Sigmoid colon (tissue), 7 donors: ENCODE data around the gene MCC. TPM values are rescaled to one million over a fixed set of nuclear protein-coding genes. Genes with fewer than 3 reads are reported as not detected.
A peak's percentile ranks its signal among the peaks of the same experiment; 100 is the strongest.

ENCODE experiments used
- DNase-seq: peaks from one replicate; pipeline ENCODE4 v3.0.0-alpha.2; 2019
- H3K27ac ChIP-seq, 4 donors: fragments of 200-600 bp; sonication (generic); one replicate each; pipeline ENCODE4 v1.5.1; 2016 to 2019; ENCODE audit warnings: mild to moderate bottlenecking in 1 of 4
- H3K27me3 ChIP-seq, 3 donors: fragments of 200-600 bp; sonication (generic); one replicate each; pipeline ENCODE4 v1.5.1; 2019; ENCODE audit warnings: mild to moderate bottlenecking in 1 of 3
- H3K36me3 ChIP-seq, 4 donors: fragments of 200-600 bp; sonication (generic); one replicate each; pipeline ENCODE4 v1.5.1; 2016 to 2019
- H3K4me1 ChIP-seq, 4 donors: fragments of 200-600 bp; sonication (generic); one replicate each; pipeline ENCODE4 v1.5.1; 2017 to 2019
- H3K4me3 ChIP-seq, 4 donors: fragments of 200-600 bp; sonication (generic); one replicate each; pipeline ENCODE4 v1.5.1; 2017 to 2019; ENCODE audit warnings: mild to moderate bottlenecking in 2 of 4, moderate library complexity in 1 of 4
- H3K9me3 ChIP-seq, 4 donors: fragments of 200-600 bp in 3 of 4; sonication (generic) in 3 of 4; one replicate each; pipeline versions ENCODE4 v1.5.1 to v1.6.1; 2013 to 2019
- EP300 ChIP-seq, 4 donors: sonication (generic); formaldehyde crosslinking; IDR thresholded peaks; one replicate each; pipeline ENCODE4 v1.6.1; 2017; ENCODE audit warnings: antibody characterized with exemption in 4 of 4
- POLR2A ChIP-seq, 2 donors: fragments of 450-650 bp; IDR thresholded peaks; one replicate each; pipeline ENCODE4 v1.6.1; 2016; ENCODE audit warnings: antibody characterized with exemption in 2 of 2, mild to moderate bottlenecking in 2 of 2, moderate library complexity in 2 of 2
- POLR2AphosphoS5 ChIP-seq, 4 donors: sonication (generic); formaldehyde crosslinking; IDR thresholded peaks; one replicate each; pipeline ENCODE4 v1.6.1; 2017; ENCODE audit warnings: antibody characterized with exemption in 4 of 4
- WGBS, 2 donors: extraction: QIAGEN DNeasy Blood & Tissue Kit; methylation state at CpG; one replicate each; pipeline ENCODE4 v1.1.7; 2013; 5-methylcytosine and 5-hydroxymethylcytosine counted together
- intact Hi-C: fragments of 100-400 bp; cut with DNase I; formaldehyde crosslinking; loops from one replicate; pipeline ENCODE4 v1.15.1; 2023
- polyA plus RNA-seq, 3 donors: library from polyadenylated mRNA; stranded (reverse); fragments of 200-250 nt; gene quantifications; one replicate each; pipeline ENCODE4 v1.2.3, GENCODE V29; 2013
- total RNA-seq, 4 donors: library from RNA; depleted of rRNA; stranded (reverse); fragments of >200 nt; gene quantifications; one replicate each; pipeline ENCODE4 v1.1.0, GENCODE V29; 2016
- TF ChIP-seq, protein P1 (sequence below), 4 experiments: fragments of 450-650 bp in 3 of 4; fragments of 200-600 bp in 1 of 4; IDR thresholded peaks; one replicate each; pipeline ENCODE4 v1.5.1; 2016 to 2019; ENCODE audit warnings: antibody characterized with exemption in 4 of 4, mild to moderate bottlenecking in 3 of 4, moderate library complexity in 2 of 4
- donor health status: healthy with polysubstance abuse.
- donor health status: Bipolar disorder and iron deficiency.
- donor health status: healthy.

The MCC gene
- total and polyA plus RNA-seq, 7 donors, result 0.69 to 14.0 (median 9.1) TPM

DNA sequence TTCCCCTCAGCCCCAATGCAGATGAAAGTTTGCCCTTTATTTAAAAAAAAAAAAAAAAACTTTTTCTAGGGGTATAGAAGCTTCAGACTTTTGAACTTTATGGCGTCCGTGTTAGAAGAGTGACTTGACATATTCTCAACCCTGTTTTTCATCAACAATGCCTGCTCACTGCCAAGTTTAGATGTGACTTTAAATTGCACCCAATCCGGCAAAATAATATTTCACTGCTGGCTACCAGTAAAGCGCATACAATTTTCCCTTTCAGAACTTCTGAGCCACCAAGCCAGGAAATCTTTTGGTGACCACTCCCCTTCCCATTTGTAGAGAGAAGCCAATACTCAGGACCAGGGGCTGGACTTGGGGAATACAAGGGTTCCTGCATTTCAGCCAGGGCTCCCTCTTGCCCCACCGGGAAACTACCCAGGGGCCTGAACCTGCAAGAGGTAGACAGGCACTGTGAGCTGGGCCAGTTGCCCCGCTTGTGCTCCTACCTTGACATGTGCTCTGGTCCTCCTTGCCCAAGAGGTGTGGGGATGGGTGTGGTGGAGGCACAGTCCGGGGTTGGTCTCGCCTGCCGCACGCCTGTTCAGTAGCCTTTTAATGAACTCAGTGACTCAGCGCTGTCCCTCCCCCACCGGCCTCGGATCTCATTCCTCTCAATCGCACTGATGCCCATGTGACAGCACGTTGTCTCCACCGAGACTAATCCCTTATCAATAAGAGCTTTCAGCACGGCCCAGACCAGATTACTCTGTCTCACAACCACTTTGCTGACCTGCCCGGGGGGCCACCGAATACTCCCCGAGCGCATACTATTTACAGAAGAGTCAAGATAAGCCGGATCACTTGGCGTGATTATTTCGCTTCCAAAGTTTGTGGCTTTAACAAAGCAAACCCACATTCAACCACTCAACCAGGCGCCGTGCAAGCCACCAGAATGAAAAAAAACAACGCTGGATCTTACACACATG, 285.2 kb downstream of the MCC start:
- Histone ChIP-seq H3K4me3 (no peak overlapping the region), H3K27me3 (no peaks in the 10 kb centered on the region), H3K4me1 (no peaks in the 10 kb centered on the region), H3K36me3 (no peaks in the 10 kb centered on the region), H3K27ac (peak overlapping the region in 2 of 4 donors; percentile 4 to 7), H3K9me3 (no peaks in the 10 kb centered on the region)
- TF ChIP-seq EP300 (IDR thresholded peaks at IDR 0.05) (no peak), POLR2AphosphoS5 (IDR thresholded peaks at IDR 0.05) (no peak), POLR2A (IDR thresholded peaks at IDR 0.05) (no peak)
- TF ChIP-seq, protein P1, sequence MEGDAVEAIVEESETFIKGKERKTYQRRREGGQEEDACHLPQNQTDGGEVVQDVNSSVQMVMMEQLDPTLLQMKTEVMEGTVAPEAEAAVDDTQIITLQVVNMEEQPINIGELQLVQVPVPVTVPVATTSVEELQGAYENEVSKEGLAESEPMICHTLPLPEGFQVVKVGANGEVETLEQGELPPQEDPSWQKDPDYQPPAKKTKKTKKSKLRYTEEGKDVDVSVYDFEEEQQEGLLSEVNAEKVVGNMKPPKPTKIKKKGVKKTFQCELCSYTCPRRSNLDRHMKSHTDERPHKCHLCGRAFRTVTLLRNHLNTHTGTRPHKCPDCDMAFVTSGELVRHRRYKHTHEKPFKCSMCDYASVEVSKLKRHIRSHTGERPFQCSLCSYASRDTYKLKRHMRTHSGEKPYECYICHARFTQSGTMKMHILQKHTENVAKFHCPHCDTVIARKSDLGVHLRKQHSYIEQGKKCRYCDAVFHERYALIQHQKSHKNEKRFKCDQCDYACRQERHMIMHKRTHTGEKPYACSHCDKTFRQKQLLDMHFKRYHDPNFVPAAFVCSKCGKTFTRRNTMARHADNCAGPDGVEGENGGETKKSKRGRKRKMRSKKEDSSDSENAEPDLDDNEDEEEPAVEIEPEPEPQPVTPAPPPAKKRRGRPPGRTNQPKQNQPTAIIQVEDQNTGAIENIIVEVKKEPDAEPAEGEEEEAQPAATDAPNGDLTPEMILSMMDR (IDR thresholded peaks at IDR 0.05), result no peak
- DNase-seq, result peak; percentile 66
- 65 to 76% methylated on average over 27 of the region's 27 CpGs for WGBS, 2 donors
- intact Hi-C loops, result no loop called here

DNA sequence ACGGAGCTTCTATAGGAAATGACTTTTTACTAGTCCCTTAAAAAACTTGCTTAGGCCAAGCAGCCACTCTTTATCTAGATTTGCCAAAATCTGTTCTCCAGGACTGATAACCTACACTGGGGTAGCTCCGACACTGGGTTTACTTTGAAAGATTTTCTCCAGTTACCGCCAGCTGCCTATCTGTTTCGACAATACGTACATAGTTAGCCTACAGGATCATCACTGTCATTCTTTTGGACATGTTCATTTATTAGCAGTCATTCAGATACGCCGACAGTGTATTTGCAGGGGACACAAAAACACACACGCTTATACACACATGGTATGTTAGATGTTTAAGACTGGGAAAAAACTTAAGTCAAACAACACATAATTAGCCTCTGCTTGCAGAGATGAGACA, 286.0 kb downstream of the MCC start:
- Histone ChIP-seq H3K4me3 (no peak overlapping the region), H3K9me3 (no peaks in the 10 kb centered on the region), H3K4me1 (no peaks in the 10 kb centered on the region), H3K27me3 (no peaks in the 10 kb centered on the region), H3K36me3 (no peaks in the 10 kb centered on the region), H3K27ac (no peak overlapping the region)
- intact Hi-C loops, result no loop called here
- TF ChIP-seq, protein P1 (IDR thresholded peaks at IDR 0.05), result no peak
- TF ChIP-seq EP300 (IDR thresholded peaks at IDR 0.05) (no peak), POLR2A (IDR thresholded peaks at IDR 0.05) (no peak), POLR2AphosphoS5 (IDR thresholded peaks at IDR 0.05) (no peak)
- 94% methylated on average over 8 of the region's 8 CpGs for WGBS, 2 donors
- DNase-seq, result no peak

DNA sequence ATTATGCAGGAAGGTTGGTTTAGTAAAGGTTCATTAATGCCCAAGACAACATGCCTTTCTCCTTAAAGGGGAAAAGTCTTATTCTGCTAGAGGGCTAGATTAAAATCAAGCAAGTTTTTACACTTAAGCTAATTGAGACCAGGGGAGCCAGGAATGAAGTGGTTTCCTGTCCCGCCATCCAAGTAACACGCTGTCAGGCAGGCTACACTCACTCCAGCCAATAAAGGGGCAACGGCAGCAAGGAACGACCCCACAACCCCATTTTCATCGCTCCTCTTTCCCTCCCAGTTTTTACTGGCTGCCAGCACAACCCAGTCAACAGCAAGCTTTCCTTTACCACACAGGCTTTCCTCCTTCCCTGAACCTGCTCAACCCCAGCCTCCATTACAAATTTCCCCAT, 286.5 kb downstream of the MCC start:
- H3K9me3 ChIP-seq, result no peaks in the 10 kb centered on the region
- DNase-seq, result no peak
- no peak overlapping the region for H3K4me3 ChIP-seq
- no peaks in the 10 kb centered on the region for H3K27me3 ChIP-seq
- no peak overlapping the region for H3K27ac ChIP-seq
- no peaks in the 10 kb centered on the region for H3K4me1 ChIP-seq
- H3K36me3 ChIP-seq, result no peaks in the 10 kb centered on the region
- WGBS, 2 donors, result 73 to 81% methylated on average over 5 of the region's 5 CpGs
- TF ChIP-seq EP300 (IDR thresholded peaks at IDR 0.05) (no peak), POLR2AphosphoS5 (IDR thresholded peaks at IDR 0.05) (no peak), POLR2A (IDR thresholded peaks at IDR 0.05) (no peak)
- TF ChIP-seq, protein P1 (IDR thresholded peaks at IDR 0.05), result no peak
- intact Hi-C loops, result no loop called here

DNA sequence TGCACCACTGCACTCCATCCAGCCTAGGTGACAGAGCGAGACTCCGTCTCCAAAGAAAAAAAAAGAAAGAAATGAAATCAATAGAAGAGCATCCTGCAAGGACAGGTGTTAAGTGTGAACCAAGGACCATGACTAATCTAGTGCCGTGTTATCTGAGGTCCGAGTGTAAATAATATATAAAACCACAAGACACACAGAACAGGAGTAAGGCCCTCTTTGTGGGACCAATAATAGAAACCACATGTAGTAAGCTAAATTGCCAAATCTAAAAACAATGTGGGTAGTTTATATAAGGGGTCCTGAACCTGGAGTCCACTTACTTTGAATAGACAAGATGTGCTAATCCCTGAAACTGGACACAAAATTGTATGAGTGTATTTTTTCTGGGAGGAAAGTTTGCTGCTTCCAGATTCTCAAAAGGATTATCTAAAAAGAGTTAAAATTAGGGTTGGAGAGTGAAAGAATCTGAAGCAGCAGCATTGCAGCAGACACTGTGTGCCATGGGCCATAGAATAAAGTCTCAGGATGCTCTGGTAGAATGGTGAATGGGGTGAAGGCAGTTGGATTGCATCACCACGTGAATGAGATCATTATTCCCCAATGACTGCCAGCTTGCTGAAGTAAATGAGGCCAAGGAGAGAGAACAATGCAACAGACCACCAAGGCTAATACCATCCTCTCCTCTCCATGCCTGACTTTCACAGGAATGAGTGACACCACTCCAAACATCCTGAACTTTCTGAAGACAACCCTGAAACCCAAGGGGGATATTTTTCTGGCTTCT, 288.9 kb downstream of the MCC start:
- WGBS, 2 donors, result 63 to 77% methylated on average over 5 of the region's 5 CpGs
- Histone ChIP-seq H3K36me3 (no peaks in the 10 kb centered on the region), H3K4me3 (no peak overlapping the region), H3K4me1 (no peaks in the 10 kb centered on the region), H3K27me3 (no peaks in the 10 kb centered on the region), H3K9me3 (no peaks in the 10 kb centered on the region), H3K27ac (no peak overlapping the region)
- TF ChIP-seq POLR2A (IDR thresholded peaks at IDR 0.05) (no peak), POLR2AphosphoS5 (IDR thresholded peaks at IDR 0.05) (no peak), EP300 (IDR thresholded peaks at IDR 0.05) (no peak)
- TF ChIP-seq, protein P1 (IDR thresholded peaks at IDR 0.05), result no peak
- intact Hi-C loops, result no loop called here
- no peak for DNase-seq
